Upper lobe of left lung (tissue), 4 donors: ENCODE measurements around the gene PLEKHA1.

Experiments used
- CTCF ChIP-seq, 6 experiments: fragments of 450-650 bp in 4 of 6; fragments of 200-600 bp in 2 of 6; sonication (generic) in 2 of 6; IDR thresholded peaks; one replicate each; pipeline ENCODE4 v1.5.1; 2016 to 2019; ENCODE audit warnings: antibody characterized with exemption in 6 of 6
- POLR2A ChIP-seq, 4 donors: fragments of 450-650 bp; IDR thresholded peaks; one replicate each; pipeline ENCODE4 v1.5.1; 2016 to 2017; ENCODE audit warnings: antibody characterized with exemption in 4 of 4, mild to moderate bottlenecking in 2 of 4
- POLR2AphosphoS5 ChIP-seq, 2 donors: sonication (generic); formaldehyde crosslinking; IDR thresholded peaks; one replicate each; pipeline ENCODE4 v1.5.1; 2017; ENCODE audit warnings: antibody characterized with exemption in 2 of 2

DNA sequence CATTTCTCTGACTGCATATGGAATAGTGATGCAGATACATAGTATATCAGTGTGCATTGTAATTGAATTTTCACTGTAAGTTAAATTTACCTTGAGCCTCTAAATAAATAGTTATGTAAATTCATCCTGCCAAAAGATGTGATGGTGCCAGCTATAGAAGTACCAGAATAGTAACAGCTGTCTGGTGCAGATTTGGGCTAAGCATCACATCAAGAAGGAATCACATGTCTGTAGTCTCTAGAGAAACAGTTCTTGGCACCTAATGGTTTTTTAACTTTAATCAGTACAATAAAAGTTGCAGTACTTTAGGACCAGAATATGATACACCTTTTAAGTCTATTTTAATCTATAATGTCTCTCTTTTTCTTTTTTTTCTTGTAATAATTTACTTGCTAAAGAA is 17.4 kb downstream of the PLEKHA1 start:
- TF ChIP-seq CTCF (IDR thresholded peaks at IDR 0.05) = no peak
- TF ChIP-seq POLR2A (IDR thresholded peaks at IDR 0.05) = no peak
- no peak for TF ChIP-seq POLR2AphosphoS5 (IDR thresholded peaks at IDR 0.05)
